HL-60/S4 treated with phorbol 12-myristate 13-acetate at 8.2 ng/mL for 4 days and 3 days (cell line): Measurements from ENCODE around the gene LSM4.
"Not testable (repeated sequence)": the region's sequence is repeated elsewhere in the genome, so short reads cannot be mapped to it uniquely, and the experiment has no call there.

Source experiments
- in situ Hi-C: fragments of 300-500 bp; cut with MboI; formaldehyde crosslinking; loops from 2 replicates; pipeline ENCODE4 v1.15.0; 2022; ENCODE audit warnings: low sequenced_read_pairs

Gene LSM4

GRCh38 chr19:18322759-18323460 is at the start of gene LSM4:
Gene LSM4 (minus strand): TSS chr19:18323076. CDS start chr19:18323020, 56 bp downstream.
- in situ Hi-C loops, result loop anchor here (5.0 kb wide), 1 partner anchor 46 kb away; no protein-coding TSS in a partner anchor

- in situ Hi-C loops, result no loop called here
Observed at GRCh38 chr19:18368504-18369222, 45.8 kb upstream of the LSM4 start.

DNA sequence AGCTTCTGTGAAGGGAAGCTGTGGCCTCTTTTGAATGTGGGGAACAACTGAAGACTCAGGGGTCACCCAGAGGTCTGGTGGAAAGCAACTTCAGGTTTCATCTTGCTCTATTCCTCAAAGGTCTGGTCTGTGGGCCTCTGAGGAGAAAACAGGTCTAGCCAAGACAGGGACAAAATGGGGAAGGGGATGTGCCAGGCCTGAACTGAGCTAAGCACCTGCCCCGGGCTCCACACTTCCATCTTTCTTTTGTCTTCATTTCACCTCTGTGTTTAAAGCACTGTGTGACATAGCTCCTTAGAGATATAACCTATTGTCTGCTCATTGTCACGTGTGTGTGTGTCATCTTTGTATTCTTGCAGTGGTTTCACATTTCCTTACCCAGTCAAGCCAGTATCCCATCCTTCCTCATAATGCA is 43.2 kb upstream of the LSM4 start:
- in situ Hi-C loops, result no loop called here

- in situ Hi-C loops, result no loop called here
Observed at GRCh38 chr19:18364826-18365528, 42.1 kb upstream of the LSM4 start.

DNA sequence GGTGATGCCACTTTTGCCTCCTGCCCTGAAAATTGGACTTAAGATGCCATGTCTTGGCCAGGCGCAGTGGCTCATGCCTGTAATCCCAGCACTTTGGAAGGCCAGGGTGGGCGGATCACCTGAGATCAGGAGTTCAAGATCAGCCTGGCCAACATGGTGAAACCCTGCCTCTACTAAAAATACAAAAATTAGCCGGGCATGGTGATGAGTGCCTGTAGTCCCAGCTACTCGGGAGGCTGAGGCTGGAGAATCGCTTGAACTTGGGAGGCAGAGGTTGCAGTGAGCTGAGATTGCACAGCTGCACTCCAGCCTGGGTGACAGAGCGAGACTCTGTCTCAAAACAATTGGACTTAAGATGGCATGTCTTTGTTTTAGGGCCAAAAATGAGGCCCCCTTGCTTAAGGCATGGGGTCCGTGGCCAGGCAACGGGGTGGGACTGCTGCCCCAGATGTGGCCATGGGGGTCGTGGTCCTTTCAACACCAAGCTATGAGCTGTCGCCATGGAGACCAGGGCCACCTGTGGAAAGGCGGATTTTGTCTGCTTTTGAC is 41.5 kb upstream of the LSM4 start:
- in situ Hi-C loops, result not testable (repeated sequence)

DNA sequence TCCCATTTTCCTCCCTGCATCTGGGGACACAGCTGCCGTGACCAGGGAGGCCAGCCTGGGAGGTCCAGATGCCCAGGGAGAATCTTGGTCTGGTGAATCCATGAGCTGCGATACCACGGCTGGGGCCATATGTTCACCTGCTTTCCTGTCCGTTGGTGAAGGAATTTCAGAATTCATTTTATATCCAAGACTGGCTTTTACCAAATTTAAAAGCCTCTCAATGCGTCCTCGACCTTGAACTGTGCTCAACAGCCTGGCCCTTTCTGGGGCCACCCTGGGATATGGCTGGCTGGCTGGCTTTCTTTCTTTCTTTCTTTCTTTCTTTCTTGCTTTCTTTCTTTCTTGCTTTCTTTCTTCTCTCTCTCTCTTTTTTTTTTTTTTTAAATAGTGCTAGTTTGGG is 40.9 kb upstream of the LSM4 start:
- in situ Hi-C loops, result no loop called here

- in situ Hi-C loops, result no loop called here
Observed at GRCh38 chr19:18362934-18363542, 40.2 kb upstream of the LSM4 start.

DNA sequence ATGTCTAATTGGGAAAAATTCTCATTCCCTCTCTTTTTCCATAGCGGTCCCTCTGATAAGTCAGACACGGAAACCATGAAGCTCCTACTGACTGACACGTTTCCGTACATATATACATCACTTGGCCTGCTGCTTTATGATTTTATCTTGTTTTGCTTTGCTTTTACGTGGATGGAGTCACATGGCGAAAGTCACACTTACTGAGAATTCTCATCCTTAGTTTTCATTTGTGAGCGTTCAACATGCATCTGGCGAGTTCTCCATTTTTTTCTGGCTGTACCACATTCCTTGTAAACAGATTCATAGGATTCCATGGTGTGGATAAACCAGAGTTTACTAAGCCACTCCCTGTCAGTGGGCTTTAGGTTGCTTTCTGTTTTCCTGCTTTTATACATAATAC is 38.8 kb upstream of the LSM4 start:
- in situ Hi-C loops, result no loop called here

DNA sequence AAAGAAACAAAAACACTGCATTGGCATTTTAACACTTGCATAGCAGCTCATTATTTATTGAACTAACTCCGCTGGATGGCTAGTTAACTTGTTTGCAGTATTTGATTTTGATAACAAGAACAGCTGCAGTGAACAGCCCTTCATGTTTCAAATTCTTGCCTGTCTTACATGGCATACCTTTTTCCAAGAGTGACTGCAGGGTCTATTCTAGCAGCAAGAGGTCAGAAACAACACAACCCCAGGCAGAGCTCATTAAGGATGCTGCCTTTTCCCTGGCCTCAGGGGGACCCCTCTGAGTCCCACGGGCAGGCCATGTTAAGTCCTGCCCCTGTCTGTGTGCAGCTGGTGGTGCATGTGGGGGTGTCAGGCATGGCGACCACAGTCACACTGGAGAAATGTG is 34.2 kb upstream of the LSM4 start:
- in situ Hi-C loops, result no loop called here

- in situ Hi-C loops, result not testable (repeated sequence)
Observed at GRCh38 chr19:18354743-18355142, 31.9 kb upstream of the LSM4 start.

GRCh38 chr19:18353378-18354005 is 30.6 kb upstream of the LSM4 start:
- in situ Hi-C loops, result no loop called here

- in situ Hi-C loops, result no loop called here
Observed at GRCh38 chr19:18351544-18351943, 28.7 kb upstream of the LSM4 start.

DNA sequence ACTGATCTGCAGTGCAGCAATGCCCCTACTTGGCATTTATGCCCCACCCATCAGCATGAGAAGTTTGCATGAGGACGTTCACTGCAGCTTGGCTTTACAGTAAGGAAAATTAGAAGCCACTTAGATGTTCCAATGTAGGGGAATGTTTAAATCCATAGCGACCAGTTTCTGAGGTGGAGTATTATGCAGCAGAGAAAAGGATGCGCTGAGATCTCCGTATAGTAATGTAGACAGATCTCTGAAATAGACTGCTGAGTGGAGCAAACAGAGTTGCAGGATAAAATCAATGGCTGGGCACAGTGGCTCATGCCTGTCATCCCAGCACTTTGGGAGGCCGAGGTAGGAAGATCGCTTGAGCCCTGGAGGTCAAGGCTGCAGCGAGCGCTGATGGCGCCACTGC is 27.6 kb upstream of the LSM4 start:
- in situ Hi-C loops, result no loop called here

- in situ Hi-C loops, result loop anchor here (25.0 kb wide), 1 partner anchor 137 kb away; the partner anchor contains the start of gene RAB3A
Observed at GRCh38 chr19:18349524-18350128, 26.8 kb upstream of the LSM4 start.

- in situ Hi-C loops, result loop anchor here (25.0 kb wide), 1 partner anchor 137 kb away; the partner anchor contains the start of gene RAB3A
Observed at GRCh38 chr19:18348818-18349339, 26.0 kb upstream of the LSM4 start.

DNA sequence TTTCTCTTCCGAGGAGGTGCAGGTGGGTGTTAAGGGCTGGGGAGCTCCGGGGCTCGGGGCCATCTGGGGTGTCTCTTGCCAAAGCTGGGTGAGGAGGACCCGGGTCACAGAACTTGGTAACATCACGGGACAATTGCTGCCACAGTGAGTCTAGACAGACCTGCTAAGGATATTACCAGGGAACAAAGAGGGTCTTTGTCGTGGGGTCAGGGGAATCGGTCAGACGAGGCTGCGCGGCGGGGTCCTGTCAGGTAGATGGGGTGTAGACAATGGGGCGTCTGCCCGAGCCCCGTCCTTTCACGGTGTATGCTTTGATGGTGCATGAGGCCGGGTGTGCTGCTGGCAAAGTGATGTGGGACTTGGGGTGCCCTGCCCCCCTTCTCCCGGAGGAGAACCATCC is 25.3 kb upstream of the LSM4 start:
- in situ Hi-C loops, result loop anchor here (25.0 kb wide), 1 partner anchor 136 kb away; the partner anchor contains the start of gene RAB3A

GRCh38 chr19:18346091-18346490 is 23.2 kb upstream of the LSM4 start:
- in situ Hi-C loops, result loop anchor here (25.0 kb wide), 1 partner anchor 134 kb away; the partner anchor contains the start of gene RAB3A

- in situ Hi-C loops, result loop anchor here (25.0 kb wide), 1 partner anchor 133 kb away; the partner anchor contains the start of gene RAB3A
Observed at GRCh38 chr19:18345296-18345695, 22.4 kb upstream of the LSM4 start.

DNA sequence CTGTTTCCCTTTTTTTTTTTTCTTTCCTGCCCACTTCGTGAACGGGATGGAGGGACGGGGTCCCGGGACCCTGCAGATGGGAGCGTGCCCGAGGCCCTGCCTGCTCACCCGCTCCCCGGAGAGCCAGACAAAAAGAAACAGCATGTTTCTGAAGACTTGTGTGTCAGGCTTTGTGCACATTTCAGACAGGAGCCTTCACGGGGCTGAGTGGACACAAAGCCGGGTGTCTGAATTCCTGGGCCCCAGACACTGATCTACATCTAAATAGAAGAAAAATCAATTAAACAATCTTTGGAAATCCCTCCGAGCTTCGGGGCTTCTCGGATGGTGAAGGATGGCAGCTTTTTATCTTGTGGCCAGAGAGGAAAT is 21.7 kb upstream of the LSM4 start:
- in situ Hi-C loops, result loop anchor here (25.0 kb wide), 1 partner anchor 132 kb away; the partner anchor contains the start of gene RAB3A
